HEK293 (cell line): ENCODE results near the gene CSRP1.

Experiments used
- CTCF ChIA-PET: fragments of 350-600 bp; formaldehyde crosslinking; extraction: SDS; loops from one replicate; lab custom pipeline; 2021; ENCODE audit warnings: antibody characterized with exemption; lab: Yijun Ruan, JAX
- POLR2A ChIA-PET: fragments of 300-600 bp; formaldehyde crosslinking; extraction: SDS; loops from one replicate; lab custom pipeline; 2020; ENCODE audit warnings: antibody characterized with exemption, inconsistent platforms; lab: Yijun Ruan, JAX
- H3K27ac ChIP-seq: fragments of 200-500 bp; sonication (Bioruptor generic); 2 replicates; pipeline ENCODE4 v1.5.1; 2014; ENCODE audit warnings: low read depth, low read length, control low read depth, inconsistent platforms; ENCODE audit errors: extremely low read depth
- H3K36me3 ChIP-seq, 2 experiments: fragments of 200-500 bp in 1 of 2; sonication (Bioruptor generic) in 1 of 2; 1 replicate in 1 of 2; 2 replicates in 1 of 2; pipeline ENCODE4 v1.5.1; 2014 to 2017; ENCODE audit warnings: inconsistent platforms in 2 of 2, low read length in 2 of 2; ENCODE audit not compliant: control insufficient read depth in 2 of 2, insufficient read depth in 1 of 2
- H3K4me1 ChIP-seq: fragments of 200-500 bp; sonication (Bioruptor generic); 2 replicates; pipeline ENCODE4 v1.5.1; 2014; ENCODE audit warnings: mild to moderate bottlenecking, low read length, inconsistent platforms; ENCODE audit not compliant: control insufficient read depth, insufficient read depth
- H3K4me3 ChIP-seq: 2 replicates; pipeline ENCODE4 v1.5.1; 2011; ENCODE audit warnings: low read depth, mild to moderate bottlenecking, control low read depth, low read length, moderate library complexity
- H3K9me3 ChIP-seq: fragments of 200-500 bp; sonication (Bioruptor generic); 2 replicates; pipeline ENCODE4 v1.5.1; 2014; ENCODE audit warnings: low read depth, low read length, inconsistent platforms; ENCODE audit not compliant: control insufficient read depth, insufficient read depth
- HOXC10 ChIP-seq: sonication (generic); formaldehyde crosslinking; IDR thresholded peaks from 2 replicates; pipeline ENCODE4 v1.8.1; 2023; ENCODE audit warnings: mild to moderate bottlenecking, missing genetic modification reagents
- INSM2 ChIP-seq: fragments of 450-650 bp; formaldehyde crosslinking; IDR thresholded peaks from 2 replicates; pipeline ENCODE4 v1.5.1; 2016; ENCODE audit warnings: missing biosample characterization, missing genetic modification characterization
- MYNN ChIP-seq: fragments of 450-650 bp; formaldehyde crosslinking; IDR thresholded peaks from 2 replicates; pipeline ENCODE4 v1.5.1; 2016; ENCODE audit warnings: missing biosample characterization, missing genetic modification characterization, borderline replicate concordance
- MZF1 ChIP-seq: fragments of 450-650 bp; formaldehyde crosslinking; IDR thresholded peaks from 2 replicates; pipeline ENCODE4 v1.5.1; 2017; ENCODE audit warnings: missing biosample characterization, missing genetic modification characterization, borderline replicate concordance
- PATZ1 ChIP-seq: fragments of 450-650 bp; formaldehyde crosslinking; IDR thresholded peaks from 2 replicates; pipeline ENCODE4 v1.5.1; 2016; ENCODE audit warnings: missing biosample characterization, missing genetic modification characterization
- PBX3 ChIP-seq: sonication (generic); formaldehyde crosslinking; IDR thresholded peaks from 2 replicates; pipeline ENCODE4 v1.8.1; 2022; ENCODE audit warnings: mild to moderate bottlenecking, moderate library complexity, missing genetic modification reagents
- ZBTB17 ChIP-seq: fragments of 450-650 bp; formaldehyde crosslinking; IDR thresholded peaks from 2 replicates; pipeline ENCODE4 v1.5.1; 2016; ENCODE audit warnings: missing biosample characterization, missing genetic modification characterization
- ZBTB48 ChIP-seq: fragments of 450-650 bp; formaldehyde crosslinking; IDR thresholded peaks from 2 replicates; pipeline ENCODE4 v1.5.1; 2016; ENCODE audit warnings: missing biosample characterization, missing genetic modification characterization
- ZFHX2 ChIP-seq: fragments of 450-650 bp; formaldehyde crosslinking; conservative IDR thresholded peaks from 2 replicates; pipeline ENCODE4 v1.5.1; 2016; ENCODE audit warnings: missing biosample characterization, missing genetic modification characterization
- ZFP37 ChIP-seq: fragments of 450-650 bp; formaldehyde crosslinking; IDR thresholded peaks from 2 replicates; pipeline ENCODE4 v1.5.1; 2016; ENCODE audit warnings: missing biosample characterization, missing genetic modification characterization
- ZIC2 ChIP-seq: fragments of 450-650 bp; formaldehyde crosslinking; IDR thresholded peaks from 2 replicates; pipeline ENCODE4 v1.5.1; 2016; ENCODE audit warnings: missing biosample characterization, missing genetic modification characterization
- ZNF10 ChIP-seq: fragments of 450-650 bp; formaldehyde crosslinking; IDR thresholded peaks from 2 replicates; pipeline ENCODE4 v1.5.1; 2017; ENCODE audit warnings: missing biosample characterization, missing genetic modification characterization
- ZNF140 ChIP-seq: fragments of 450-650 bp; formaldehyde crosslinking; IDR thresholded peaks from 2 replicates; pipeline ENCODE4 v1.5.1; 2016; ENCODE audit warnings: missing biosample characterization, missing genetic modification characterization
- ZNF18 ChIP-seq: fragments of 450-650 bp; formaldehyde crosslinking; IDR thresholded peaks from 2 replicates; pipeline ENCODE4 v1.5.1; 2016; ENCODE audit warnings: missing biosample characterization, missing genetic modification characterization
- ZNF211 ChIP-seq: fragments of 450-650 bp; formaldehyde crosslinking; IDR thresholded peaks from 2 replicates; pipeline ENCODE4 v1.5.1; 2016; ENCODE audit warnings: low read depth, missing biosample characterization, missing genetic modification characterization
- ZNF302 ChIP-seq: fragments of 450-650 bp; formaldehyde crosslinking; IDR thresholded peaks from 2 replicates; pipeline ENCODE4 v1.5.1; 2016; ENCODE audit warnings: missing biosample characterization, missing genetic modification characterization, low read depth
- ZNF416 ChIP-seq: fragments of 450-650 bp; formaldehyde crosslinking; IDR thresholded peaks from 2 replicates; pipeline ENCODE4 v1.5.1; 2016; ENCODE audit warnings: missing biosample characterization, missing genetic modification characterization
- ZNF501 ChIP-seq: fragments of 450-650 bp; formaldehyde crosslinking; IDR thresholded peaks from 2 replicates; pipeline ENCODE4 v1.5.1; 2016; ENCODE audit warnings: missing biosample characterization, missing genetic modification characterization
- ZNF530 ChIP-seq: fragments of 450-650 bp; formaldehyde crosslinking; IDR thresholded peaks from 2 replicates; pipeline ENCODE4 v1.5.1; 2016; ENCODE audit warnings: low read depth, missing biosample characterization, missing genetic modification characterization
- ZNF548 ChIP-seq: fragments of 450-650 bp; formaldehyde crosslinking; IDR thresholded peaks from 2 replicates; pipeline ENCODE4 v1.5.1; 2016; ENCODE audit warnings: missing biosample characterization, missing genetic modification characterization
- ZNF549 ChIP-seq: fragments of 450-650 bp; IDR thresholded peaks from 2 replicates; pipeline ENCODE4 v1.5.1; 2018; ENCODE audit warnings: missing biosample characterization, missing genetic modification characterization, mild to moderate bottlenecking, inconsistent platforms, moderate library complexity
- ZNF561 ChIP-seq: fragments of 450-650 bp; IDR thresholded peaks from 2 replicates; pipeline ENCODE4 v1.5.1; 2018; ENCODE audit warnings: missing biosample characterization, missing genetic modification characterization, borderline replicate concordance
- ZNF600 ChIP-seq: fragments of 450-650 bp; formaldehyde crosslinking; IDR thresholded peaks from 2 replicates; pipeline ENCODE4 v1.5.1; 2016; ENCODE audit warnings: missing biosample characterization, missing genetic modification characterization
- ZNF624 ChIP-seq: fragments of 450-650 bp; formaldehyde crosslinking; IDR thresholded peaks from 2 replicates; pipeline ENCODE4 v1.5.1; 2017; ENCODE audit warnings: missing biosample characterization, missing genetic modification characterization
- ZNF629 ChIP-seq: fragments of 450-650 bp; formaldehyde crosslinking; IDR thresholded peaks from 2 replicates; pipeline ENCODE4 v1.5.1; 2017; ENCODE audit warnings: missing biosample characterization, missing genetic modification characterization
- ZNF660 ChIP-seq: fragments of 450-650 bp; IDR thresholded peaks from 2 replicates; pipeline ENCODE4 v1.5.1; 2018; ENCODE audit warnings: missing biosample characterization, mild to moderate bottlenecking, missing genetic modification characterization
- ZNF707 ChIP-seq: fragments of 450-650 bp; formaldehyde crosslinking; IDR thresholded peaks from 2 replicates; pipeline ENCODE4 v1.5.1; 2016; ENCODE audit warnings: missing biosample characterization, missing genetic modification characterization
- ZNF777 ChIP-seq: fragments of 450-650 bp; formaldehyde crosslinking; IDR thresholded peaks from 2 replicates; pipeline ENCODE4 v1.5.1; 2017; ENCODE audit warnings: missing biosample characterization, missing genetic modification characterization, borderline replicate concordance
- ZNF791 ChIP-seq: fragments of 450-650 bp; formaldehyde crosslinking; IDR thresholded peaks from 2 replicates; pipeline ENCODE4 v1.5.1; 2016; ENCODE audit warnings: missing biosample characterization, missing genetic modification characterization
- ZSCAN4 ChIP-seq: fragments of 450-650 bp; formaldehyde crosslinking; IDR thresholded peaks from 2 replicates; pipeline ENCODE4 v1.5.1; 2017; ENCODE audit warnings: missing biosample characterization, missing genetic modification characterization

Gene CSRP1

GRCh38 chr1:201536558-201536957 is 29.6 kb upstream of the CSRP1 start:
- peaks cover 4% of the 10 kb centered on the region; the same call in 1 of the 2 replicates for H3K4me1 ChIP-seq
- H3K4me3 ChIP-seq: no peak overlapping the region
- H3K36me3 ChIP-seq: no peaks in the 10 kb centered on the region
- CTCF ChIA-PET: interaction anchor here (0.7 to 4.0 kb wide), 6 partner anchors 24 to 256 kb away, joined by 3 to 22 read pairs (median 10); no protein-coding TSS in a partner anchor
- no peaks in the 10 kb centered on the region for H3K9me3 ChIP-seq
- POLR2A ChIA-PET: no interaction called here
- no peak overlapping the region for H3K27ac ChIP-seq
- TF ChIP-seq ZNF10 (no peak), ZNF561 (no peak), ZNF707 (tag by site-specific recombination) (no peak), ZBTB48 (tag by site-specific recombination) (no peak), ZNF624 (tag by site-specific recombination) (no peak), ZNF416 (no peak), ZFP37 (tag by site-specific recombination) (no peak), PATZ1 (tag by site-specific recombination) (0 out of 2 replicates have a peak, but pooled peaks have one; percentile 12), MZF1 (no peak), ZNF548 (no peak), PBX3 (no peak), ZNF777 (tag by site-specific recombination) (no peak), ZNF140 (tag by site-specific recombination) (no peak), ZNF211 (tag by site-specific recombination) (no peak), ZFHX2 (tag by site-specific recombination) (no peak), ZNF549 (tag by site-specific recombination) (no peak), ZSCAN4 (no peak), ZBTB17 (tag by site-specific recombination) (no peak), ZNF302 (tag by site-specific recombination) (no peak), ZNF600 (tag by site-specific recombination) (0 out of 2 replicates have a peak, but pooled peaks have one; percentile 30), ZNF660 (no peak), MYNN (tag by site-specific recombination) (no peak), INSM2 (tag by site-specific recombination) (no peak), ZNF629 (tag by site-specific recombination) (no peak), ZNF18 (no peak), ZNF501 (tag by site-specific recombination) (no peak), HOXC10 (no peak), ZNF530 (tag by site-specific recombination) (no peak), ZNF791 (tag by site-specific recombination) (no peak), ZIC2 (tag by site-specific recombination) (no peak)
